ENCODE data around the gene USP5.
"Not testable (repeated sequence)": the region's sequence is repeated elsewhere in the genome, so short reads cannot be mapped to it uniquely, and the experiment has no call there.

Gene USP5

DNA sequence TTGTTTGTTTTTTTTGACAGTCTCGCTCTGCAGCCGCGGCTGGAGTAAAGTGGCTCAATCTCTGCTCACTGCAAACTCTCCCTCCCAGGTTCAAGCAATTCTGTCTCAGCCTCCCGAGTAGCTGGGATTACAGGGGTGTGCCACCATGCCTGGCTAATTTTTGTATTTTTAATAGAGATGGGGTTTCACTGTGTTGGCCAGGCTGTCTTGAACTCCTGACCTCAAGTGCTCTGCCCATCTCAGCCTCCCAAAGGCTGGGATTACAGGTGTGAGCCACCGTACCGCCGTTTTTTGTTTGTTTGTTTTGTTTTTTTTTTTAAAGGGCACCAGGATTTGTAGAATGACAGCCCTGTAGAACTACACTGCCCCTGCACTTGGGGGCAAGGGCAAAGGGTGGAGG lies 36.8 kb downstream of the USP5 start:
- not testable (repeated sequence) for DNase-seq (ENCODE audit: low spot score)

DNA sequence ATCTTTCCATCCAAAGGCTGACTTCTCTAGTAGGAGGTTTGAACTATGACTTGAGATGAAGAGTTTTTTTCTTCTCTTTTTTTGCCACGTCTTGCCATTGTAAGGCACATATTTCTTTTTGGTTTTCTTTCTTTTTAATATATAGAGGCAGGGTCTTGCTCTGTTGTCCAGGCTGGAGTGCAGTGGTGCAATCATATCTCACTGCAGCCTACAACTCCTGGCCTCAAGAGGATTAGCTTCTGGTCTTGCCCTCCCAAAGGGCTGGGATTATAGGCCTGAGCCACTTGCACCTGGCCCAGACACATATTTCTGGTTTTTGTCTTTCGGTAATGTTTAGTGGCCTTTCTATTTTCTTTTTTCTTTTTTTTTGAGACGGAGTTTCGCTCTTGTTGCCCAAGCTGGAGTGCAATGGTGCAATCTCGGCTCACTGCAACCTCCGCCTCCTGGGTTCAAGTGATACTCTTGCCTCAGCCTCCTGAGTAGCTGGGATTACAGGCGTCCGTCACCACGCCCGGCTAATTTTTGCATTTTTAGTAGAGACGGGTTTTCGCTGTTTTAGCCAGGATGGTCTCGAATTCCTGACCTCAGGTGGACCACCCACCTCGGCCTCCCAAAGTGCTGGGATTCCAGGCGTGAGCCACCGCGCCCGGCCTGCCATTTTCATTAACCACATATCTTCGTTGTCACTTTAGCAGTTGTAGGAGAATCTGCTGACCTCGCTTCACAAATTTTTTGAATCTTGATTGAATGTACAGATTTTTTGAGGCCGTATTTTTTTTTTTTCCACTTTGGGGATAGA lies 38.0 kb downstream of the USP5 start:
- DNase-seq (ENCODE audit: low spot score): not testable (repeated sequence)

DNA sequence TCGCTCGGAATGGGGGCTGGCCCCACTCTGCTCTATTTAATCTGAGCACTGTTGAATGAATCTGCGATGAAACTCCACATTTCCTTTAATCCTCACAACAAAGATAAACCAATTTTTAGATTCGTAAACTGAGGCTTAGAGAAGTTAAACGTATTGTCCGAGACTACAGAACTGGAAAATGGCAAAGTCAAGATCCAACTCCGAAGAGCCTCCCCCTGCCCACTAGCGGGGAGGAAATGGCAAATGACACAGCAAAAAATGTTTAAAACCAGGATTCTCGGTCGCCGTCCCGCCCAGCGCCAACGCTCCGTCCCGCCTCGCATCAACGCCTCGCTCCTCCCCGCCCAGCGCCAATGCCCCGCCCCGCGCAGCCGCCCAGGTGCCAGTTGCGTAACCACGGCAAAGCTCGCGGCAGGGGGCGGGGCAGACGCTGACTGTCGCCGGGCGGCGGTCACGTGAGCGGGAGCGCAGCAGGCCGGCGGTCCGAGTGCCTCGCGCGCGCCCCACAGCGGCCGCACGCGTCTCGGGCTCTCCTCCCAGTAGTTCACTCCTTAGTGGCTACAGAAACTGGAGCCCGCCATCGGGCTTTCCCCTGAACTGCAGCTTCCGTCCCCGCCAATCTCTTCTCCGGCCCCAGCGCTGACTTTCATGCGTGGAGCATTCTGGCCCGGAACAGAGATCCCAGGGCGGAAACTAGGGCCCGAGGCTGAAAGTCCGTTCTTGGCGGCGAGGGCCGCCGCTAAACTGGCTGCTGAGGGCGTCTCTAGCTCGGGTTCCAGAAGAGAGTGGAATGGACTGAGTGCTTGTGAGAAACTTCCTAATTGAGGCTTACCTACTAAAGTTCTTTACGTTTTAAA lies 39.1 kb downstream of the USP5 start:
- peak; percentile 97 for DNase-seq (ENCODE audit: low spot score)

DNA sequence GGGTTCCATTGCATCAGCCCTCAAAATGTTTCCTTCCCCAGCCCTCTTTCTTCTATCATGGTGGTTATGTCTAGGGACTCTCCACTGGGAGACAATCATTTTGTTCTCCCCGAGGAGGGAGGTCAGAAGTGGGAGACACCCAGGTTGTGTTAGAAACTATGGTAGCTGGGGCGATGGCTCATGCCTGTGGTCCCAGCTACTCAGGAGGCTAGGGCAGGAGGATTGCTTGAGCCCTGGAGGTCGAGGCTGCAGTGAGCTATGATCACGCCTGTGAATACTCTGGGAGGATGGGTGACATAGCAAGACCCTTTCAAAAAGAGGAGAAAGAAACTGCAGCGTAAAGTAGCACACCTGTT lies 39.7 kb downstream of the USP5 start:
- no peak for DNase-seq (ENCODE audit: low spot score)

DNA sequence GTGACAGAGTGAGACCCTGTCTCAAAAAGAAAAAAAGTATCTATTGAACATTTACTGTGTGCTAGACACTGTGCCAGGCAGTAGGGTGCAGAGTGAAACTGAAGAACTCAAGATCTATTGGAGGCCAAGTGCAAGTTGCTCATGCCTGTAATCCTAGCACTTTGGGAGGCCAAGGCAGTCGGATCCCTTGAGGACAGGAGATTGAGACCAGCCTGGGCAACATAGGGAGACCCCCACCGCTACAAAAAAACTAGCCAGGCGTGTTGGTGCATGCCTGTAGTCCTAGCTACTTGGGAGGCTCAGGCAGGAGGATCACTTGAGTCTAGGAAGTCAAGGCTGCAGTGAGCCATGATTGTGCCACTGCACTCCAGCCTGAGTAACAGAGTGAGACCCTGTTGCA lies 40.7 kb downstream of the USP5 start:
- not testable (repeated sequence) for DNase-seq (ENCODE audit: low spot score)

DNA sequence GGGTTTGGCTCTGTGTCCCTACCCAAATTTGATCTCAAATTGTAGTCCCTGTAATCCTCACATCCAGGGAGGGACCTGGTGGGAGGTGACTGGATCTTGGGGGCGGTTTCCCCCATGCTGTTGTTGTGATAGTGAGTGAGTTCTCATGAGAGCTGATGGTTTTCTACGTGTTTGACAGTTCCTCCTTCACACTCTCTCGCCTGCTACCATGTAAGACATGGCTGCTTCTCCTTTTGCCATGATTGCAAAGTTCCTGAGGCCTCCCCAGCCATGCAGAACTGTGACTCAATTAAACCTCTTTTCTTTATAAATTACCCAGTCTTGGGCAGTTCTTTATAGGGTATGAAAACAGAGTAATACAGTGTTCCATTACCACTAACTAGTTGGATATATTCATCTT lies 42.4 kb downstream of the USP5 start:
- no peak for DNase-seq (ENCODE audit: low spot score)

DNA sequence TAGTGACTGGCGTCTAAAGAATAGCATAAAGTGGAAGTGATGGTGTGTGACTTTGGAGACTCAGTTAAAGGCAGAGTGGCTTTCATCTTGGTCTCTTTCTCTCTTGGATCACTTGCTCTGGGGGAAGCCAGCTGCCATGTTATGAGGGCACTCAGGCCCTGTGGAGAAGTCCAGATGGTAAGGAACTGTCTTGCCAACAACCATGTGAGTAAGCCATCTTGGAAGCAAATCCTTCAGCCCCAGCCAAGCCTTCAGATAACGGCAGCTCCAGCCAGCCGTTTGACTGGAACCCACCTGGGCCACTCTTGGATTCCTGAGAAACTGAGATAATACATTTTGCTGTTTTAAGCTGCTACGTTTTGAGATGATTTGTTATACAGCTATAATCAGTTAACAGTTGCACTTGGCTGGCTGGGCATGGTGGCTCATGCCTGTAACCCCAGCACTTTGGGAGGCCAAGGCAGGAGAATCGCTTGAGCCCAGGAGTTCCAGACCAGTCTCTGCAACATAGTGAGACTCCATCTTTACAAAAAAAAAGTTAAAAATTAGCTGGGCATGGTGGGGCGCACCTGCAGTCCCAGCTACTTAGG lies 45.0 kb downstream of the USP5 start:
- no peak for DNase-seq (ENCODE audit: low spot score)

DNA sequence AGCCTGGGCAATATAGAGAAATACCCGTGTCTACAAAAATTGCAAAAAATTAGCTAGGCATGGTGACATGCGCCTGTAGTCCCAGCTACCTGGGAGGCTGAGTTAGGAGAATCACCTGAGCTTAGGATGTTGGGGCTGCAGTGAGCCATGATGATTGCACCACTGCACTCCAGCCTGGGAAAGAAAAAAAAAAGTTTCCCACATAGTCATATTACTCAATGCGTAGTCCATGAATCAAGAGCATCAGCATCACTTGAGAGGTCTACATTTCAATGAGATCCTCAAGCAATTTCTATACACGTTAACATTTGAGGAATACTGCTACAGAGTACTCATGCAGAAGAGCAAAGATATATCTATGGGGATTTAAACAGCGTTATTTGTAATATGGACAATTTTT lies 47.5 kb downstream of the USP5 start:
- no peak for DNase-seq (ENCODE audit: low spot score)

DNA sequence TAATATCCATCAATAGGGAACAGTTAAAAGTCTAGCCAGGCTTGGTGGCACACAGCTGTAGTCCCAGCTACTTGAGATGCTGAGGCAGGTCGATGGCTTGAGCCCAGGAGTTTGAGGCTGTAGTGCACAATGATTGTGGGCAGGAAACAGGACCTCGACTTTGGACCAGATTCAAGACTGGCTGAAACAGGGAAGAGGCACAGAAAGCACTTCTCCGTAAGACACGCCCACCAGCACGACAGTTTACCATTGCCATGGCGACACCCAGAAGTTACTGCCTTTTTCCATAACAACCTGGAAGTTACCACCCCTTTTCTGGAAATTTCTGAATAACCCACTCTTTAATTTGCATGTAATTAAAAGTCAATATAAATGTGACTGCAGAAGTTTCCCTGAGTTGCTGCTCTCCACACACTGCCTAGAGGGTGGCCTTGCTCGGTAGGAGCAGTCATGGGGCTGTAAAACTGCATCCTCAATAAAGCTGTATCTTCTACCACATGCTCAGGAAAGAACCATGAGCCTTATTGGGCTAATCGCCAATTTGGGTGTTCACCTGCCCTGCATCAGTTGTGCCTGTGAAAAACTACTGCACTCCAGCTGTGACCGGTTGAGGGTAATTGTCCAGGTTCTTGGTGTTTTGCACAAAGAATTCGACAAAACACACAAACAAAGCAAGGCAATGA lies 48.0 kb downstream of the USP5 start:
- DNase-seq (ENCODE audit: low spot score): no peak

DNA sequence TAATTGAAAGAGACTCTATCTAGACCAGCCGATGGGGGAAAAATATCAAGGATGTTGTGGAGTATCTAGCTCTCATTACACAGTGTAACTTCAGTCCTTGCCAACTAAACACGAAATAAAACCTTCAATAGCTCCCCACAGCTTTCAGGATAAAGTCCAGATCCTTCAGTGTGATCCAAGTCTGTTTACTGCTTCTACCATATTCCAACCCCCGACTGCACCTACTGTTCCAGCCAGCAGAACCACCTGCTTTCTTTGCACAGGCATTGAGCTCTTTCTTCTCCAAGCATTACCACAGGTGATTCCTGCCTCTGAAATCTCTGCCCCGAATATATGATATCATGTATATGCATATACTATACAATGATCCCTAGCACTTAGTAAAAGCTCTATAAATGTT lies 50.5 kb downstream of the USP5 start:
- no peak for DNase-seq (ENCODE audit: low spot score)

DNA sequence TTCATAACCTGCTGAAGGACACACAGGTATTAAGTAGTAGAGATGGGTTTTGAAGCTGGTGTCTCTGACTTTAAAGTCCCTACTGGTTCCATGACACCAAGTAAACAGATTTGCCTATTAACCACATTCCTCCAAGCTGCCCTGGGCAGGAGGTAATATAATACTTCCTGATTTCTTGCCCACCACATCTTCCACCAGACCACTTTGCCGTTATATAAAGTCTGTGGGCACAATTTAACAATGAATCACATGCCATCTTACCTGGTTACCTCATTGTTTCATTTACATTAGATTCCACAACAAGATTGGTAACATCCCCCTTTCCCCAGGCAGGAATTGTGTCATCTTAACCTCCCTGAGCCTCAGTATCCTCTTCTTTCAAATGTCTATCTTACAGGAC lies 51.8 kb downstream of the USP5 start:
- DNase-seq (ENCODE audit: low spot score): no peak

DNA sequence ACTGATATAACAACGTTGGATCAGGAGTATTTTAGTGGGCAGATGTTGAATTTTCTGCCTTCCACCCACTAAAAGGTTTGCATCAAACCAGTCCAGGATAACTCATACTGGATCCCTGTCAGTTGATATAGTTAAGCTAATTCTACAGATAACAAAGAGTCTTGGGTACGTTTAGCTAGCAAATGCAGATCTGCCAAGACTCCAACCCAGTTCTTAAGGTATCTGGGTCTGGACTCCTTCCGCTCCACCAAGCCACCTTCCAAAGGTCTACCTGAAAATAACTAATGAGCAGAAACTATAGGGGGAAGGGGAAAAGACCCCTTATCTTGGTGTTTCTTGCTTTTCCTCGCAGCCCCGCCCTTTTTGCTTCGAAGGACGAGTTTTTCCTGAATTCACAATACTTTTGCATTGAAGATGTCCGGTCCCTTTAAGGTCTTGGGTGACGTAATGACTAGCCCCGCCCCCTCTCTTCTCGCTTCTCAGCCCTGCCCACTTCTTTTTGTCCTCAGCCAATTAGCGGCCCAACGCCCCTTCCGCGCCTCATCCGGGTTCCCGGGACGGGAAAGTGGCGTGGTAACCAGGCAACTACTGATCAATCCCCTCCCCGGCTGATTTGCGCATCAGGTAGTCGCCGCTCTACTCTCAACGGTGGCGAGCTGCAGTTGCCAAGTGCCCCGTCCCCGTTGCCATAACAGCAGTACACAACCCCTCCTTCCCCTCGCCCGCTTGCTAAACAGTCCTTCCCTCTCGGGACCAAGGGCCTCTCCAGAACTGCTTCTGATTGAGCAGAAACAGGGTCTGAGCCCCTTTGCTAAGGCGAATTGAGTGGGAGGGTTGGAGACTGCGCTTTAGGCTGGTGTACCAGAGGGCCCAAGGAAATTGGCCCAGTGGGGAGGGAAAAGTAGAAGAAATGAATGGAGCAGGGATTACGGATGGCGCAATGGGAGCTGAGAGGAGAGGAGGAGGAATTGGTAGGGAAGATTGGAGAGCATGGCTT lies 52.6 kb downstream of the USP5 start, which contains the start of gene LRRC23:
Gene LRRC23 (plus strand): TSS at position 543 of the 997 bp plus-strand sequence. CDS start 812 bp downstream, outside the sequence.
- DNase-seq (ENCODE audit: low spot score): peak; percentile 89

DNA sequence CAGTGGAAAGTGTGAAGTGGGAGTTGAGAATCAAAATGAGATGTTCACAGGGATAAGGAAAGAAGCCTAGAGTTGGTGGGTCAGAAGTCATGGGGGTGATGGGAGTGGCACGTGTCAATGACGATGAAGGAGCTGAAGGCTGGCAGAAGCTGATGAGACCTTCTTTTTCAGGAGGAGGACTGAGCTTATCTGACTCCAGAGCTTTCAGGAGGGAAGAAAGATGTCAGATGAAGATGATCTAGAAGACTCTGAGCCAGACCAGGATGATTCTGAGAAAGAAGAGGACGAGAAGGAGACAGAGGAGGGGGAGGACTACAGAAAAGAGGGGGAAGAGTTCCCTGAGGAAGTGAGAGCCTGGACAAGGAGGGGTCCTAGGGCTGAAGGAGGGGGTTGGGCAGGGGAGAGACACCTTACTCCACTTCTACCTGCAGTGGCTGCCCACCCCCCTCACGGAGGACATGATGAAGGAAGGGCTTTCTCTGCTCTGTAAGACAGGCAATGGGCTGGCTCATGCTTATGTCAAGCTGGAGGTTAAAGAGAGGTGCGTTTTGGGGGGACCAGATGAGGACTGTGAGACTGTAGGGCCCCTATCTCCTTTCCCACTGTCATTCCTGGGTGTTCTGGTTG lies 53.6 kb downstream of the USP5 start:
- no peak for DNase-seq (ENCODE audit: low spot score)

DNA sequence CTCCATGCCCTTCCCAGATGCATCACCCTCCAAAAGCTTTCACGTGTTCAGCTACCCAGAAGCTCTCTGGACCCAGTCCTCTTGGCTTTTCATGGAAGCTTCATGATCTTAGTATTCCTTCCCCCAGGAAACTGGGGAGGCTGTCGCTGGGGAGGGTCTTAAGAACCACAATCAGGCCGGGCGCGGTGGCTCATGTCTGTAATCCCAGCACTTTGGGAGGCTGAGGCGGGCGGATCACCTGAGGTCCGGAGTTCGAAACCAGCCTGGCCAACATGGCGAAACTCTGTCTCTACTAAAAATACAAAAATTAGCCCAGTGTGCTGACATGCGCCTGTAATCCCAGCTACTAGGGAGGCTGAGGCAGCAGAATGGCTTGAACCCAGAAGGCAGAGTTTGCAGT lies 56.2 kb downstream of the USP5 start:
- DNase-seq (ENCODE audit: low spot score): not testable (repeated sequence)

DNA sequence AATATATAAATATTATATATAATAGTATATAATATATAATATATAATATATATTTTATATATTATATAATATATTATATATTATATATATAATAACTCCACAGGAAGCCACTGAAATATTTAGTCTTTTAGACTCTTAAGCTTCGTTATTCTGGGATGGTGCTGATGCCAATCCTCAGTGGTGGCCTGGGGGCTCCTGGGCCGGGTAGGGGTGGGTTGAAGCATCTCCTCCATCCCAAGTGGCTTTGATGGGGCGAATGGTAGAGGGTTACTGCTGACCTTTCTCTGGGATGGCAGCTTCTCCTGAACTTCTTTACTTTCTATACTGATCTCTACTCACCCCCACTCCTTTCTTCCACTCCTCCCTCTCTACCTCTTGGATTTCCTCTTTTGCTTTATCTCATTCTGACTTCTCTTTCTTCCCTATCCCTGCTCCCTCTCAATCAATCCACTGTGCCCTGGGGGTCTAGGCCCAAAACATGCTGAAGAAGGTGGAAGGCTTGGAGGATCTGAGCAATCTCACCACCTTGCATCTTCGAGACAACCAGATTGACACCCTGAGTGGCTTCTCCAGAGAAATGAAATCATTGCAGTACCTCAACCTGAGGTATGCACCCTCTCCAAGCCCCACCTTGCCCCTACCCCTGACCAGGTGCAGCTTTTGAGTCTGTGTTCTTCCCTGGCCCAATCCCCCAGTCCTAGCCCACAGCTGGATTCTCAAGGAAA lies 57.6 kb downstream of the USP5 start:
- no peak for DNase-seq (ENCODE audit: low spot score)

DNA sequence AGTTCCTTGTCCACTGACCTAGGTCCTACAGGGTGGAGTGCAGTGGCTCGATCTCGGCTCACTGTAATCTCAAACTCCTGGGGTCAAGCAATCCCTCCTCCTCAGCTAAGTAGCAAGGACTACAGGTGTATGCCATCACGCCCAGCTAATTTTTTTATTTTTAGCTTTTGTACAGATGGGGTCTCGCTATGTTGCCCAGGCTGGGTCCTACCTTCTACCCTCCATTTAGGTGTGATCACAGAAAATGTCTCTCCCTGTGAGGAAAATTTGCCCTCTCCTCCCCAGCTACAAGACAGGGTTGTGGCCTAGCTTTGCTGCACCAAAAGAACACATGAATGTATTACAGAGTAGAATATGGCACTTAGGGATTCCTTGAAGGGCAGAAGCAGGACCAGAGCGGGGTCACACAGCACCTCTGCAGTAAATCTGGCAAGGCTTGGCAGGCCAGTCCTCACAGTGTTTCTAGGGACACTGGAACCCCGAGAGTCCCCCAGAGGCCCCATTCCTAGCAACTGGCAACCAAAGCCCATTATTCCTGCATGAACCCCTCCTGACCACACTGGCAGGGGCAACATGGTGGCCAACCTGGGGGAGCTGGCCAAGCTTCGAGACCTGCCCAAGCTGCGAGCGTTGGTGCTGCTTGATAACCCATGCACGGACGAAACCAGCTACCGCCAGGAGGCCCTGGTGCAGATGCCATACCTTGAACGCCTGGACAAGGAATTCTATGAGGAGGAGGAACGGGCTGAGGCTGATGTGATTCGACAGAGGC lies 60.4 kb downstream of the USP5 start:
- DNase-seq (ENCODE audit: low spot score): no peak

DNA sequence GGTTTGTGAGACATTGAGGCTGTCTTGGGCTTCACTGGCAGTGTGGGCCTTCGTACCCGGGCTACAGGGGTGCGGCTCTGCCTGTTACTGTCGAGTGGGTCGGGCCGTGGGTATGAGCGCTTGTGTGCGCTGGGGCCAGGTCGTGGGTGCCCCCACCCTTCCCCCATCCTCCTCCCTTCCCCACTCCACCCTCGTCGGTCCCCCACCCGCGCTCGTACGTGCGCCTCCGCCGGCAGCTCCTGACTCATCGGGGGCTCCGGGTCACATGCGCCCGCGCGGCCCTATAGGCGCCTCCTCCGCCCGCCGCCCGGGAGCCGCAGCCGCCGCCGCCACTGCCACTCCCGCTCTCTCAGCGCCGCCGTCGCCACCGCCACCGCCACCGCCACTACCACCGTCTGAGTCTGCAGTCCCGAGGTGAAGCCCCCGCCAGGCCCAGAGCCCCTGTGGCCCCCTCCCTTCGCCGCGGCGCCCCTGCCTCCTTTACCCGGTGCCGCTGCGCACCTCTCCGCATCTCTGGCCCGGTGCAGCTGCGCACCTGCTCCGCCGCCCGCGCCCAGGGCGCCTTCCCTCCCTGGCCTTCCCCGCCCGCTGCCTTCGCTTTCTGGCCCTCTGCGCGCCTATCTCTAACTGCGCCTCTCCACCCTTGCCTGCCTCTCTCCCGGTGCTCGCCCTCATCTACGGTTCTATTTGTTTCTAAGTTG lies 62.4 kb downstream of the USP5 start, which contains the start of gene ENO2:
Gene ENO2 (plus strand): TSS at position 335 of the 701 bp plus-strand sequence. CDS start 1,253 bp downstream, outside the sequence.
- DNase-seq (ENCODE audit: low spot score): peak; percentile 83
